ENCODE measurements around the gene MEGF11.

- TF ChIP-seq CTCF (IDR thresholded peaks at IDR 0.05; ENCODE audit: insufficient read depth, low read length, poor library complexity, severe bottlenecking), result no peak
- TF ChIP-seq EZH2phosphoT487 (conservative IDR thresholded peaks at IDR 0.05; ENCODE audit: low read length), result no peak
These were observed 299.2 kb downstream of the MEGF11 start for GRCh38 chr15:65954289-65954741.
